ENCODE results near the gene CSNK1E. TPM values are rescaled to one million over a fixed set of nuclear protein-coding genes. Genes with fewer than 3 reads are reported as not detected.

The CSNK1E gene
- total RNA-seq, 1 donor from 2014 or later = 246 TPM

GRCh38 chr22:38316364-38317121 is 690 bp downstream of the CSNK1E start:
- Mint-ChIP-seq H3K27me3 (peaks cover 6% of the 10 kb centered on the region), H3K27ac (peak overlapping the region; percentile 98), H3K36me3 (ENCODE audit: insufficient read depth) (peaks cover 5% of the 10 kb centered on the region), H3K9me3 (ENCODE audit: low read depth) (no peaks in the 10 kb centered on the region), H3K4me1 (ENCODE audit: low read depth) (peaks cover 32% of the 10 kb centered on the region), H3K4me3 (ENCODE audit: low read depth) (peak overlapping the region; percentile 96)
- peak; percentile 42 for DNase-seq (ENCODE audit: low spot score, unreplicated experiment)
- no peak for TF ChIP-seq CTCF (IDR thresholded peaks at IDR 0.05; ENCODE audit: unreplicated experiment)

- peak overlapping the region; percentile 96 for H3K4me3 Mint-ChIP-seq (ENCODE audit: low read depth)
- peaks cover 6% of the 10 kb centered on the region for H3K36me3 Mint-ChIP-seq (ENCODE audit: insufficient read depth)
- H3K27me3 Mint-ChIP-seq = peaks cover 5% of the 10 kb centered on the region
- DNase-seq (ENCODE audit: low spot score, unreplicated experiment) = no peak
- no peak for TF ChIP-seq CTCF (IDR thresholded peaks at IDR 0.05; ENCODE audit: unreplicated experiment)
- no peaks in the 10 kb centered on the region for H3K9me3 Mint-ChIP-seq (ENCODE audit: low read depth)
- H3K4me1 Mint-ChIP-seq (ENCODE audit: low read depth) = peaks cover 33% of the 10 kb centered on the region
- peak overlapping the region; percentile 98 for H3K27ac Mint-ChIP-seq
These were observed 1.3 kb downstream of the CSNK1E start for GRCh38 chr22:38315823-38316363.

GRCh38 chr22:38314933-38315822 is 2.1 kb downstream of the CSNK1E start:
- no peak for TF ChIP-seq CTCF (IDR thresholded peaks at IDR 0.05; ENCODE audit: unreplicated experiment)
- H3K4me1 Mint-ChIP-seq (ENCODE audit: low read depth) = peaks cover 36% of the 10 kb centered on the region
- no peak for DNase-seq (ENCODE audit: low spot score, unreplicated experiment)
- H3K27ac Mint-ChIP-seq = peak overlapping the region; percentile 98
- H3K27me3 Mint-ChIP-seq = peaks cover 2% of the 10 kb centered on the region
- H3K9me3 Mint-ChIP-seq (ENCODE audit: low read depth) = no peaks in the 10 kb centered on the region
- peak overlapping the region; percentile 96 for H3K4me3 Mint-ChIP-seq (ENCODE audit: low read depth)
- peaks cover 6% of the 10 kb centered on the region for H3K36me3 Mint-ChIP-seq (ENCODE audit: insufficient read depth)

GRCh38 chr22:38314051-38314932 is 2.9 kb downstream of the CSNK1E start:
- peak overlapping the region; percentile 96 for H3K4me3 Mint-ChIP-seq (ENCODE audit: low read depth)
- TF ChIP-seq CTCF (IDR thresholded peaks at IDR 0.05; ENCODE audit: unreplicated experiment) = no peak
- peaks cover 35% of the 10 kb centered on the region for H3K4me1 Mint-ChIP-seq (ENCODE audit: low read depth)
- no peak for DNase-seq (ENCODE audit: low spot score, unreplicated experiment)
- peak overlapping the region; percentile 98 for H3K27ac Mint-ChIP-seq
- peaks cover 6% of the 10 kb centered on the region for H3K36me3 Mint-ChIP-seq (ENCODE audit: insufficient read depth)
- peaks cover 1% of the 10 kb centered on the region for H3K27me3 Mint-ChIP-seq
- no peaks in the 10 kb centered on the region for H3K9me3 Mint-ChIP-seq (ENCODE audit: low read depth)

Data from progenitor cell of endocrine pancreas (in vitro differentiated cells).